K562 (cell line): ENCODE data around the gene ECPAS.

ENCODE experiments used
- CUX1 ChIP-seq: fragments of 200-800 bp; sonication (Bioruptor generic); IDR thresholded peaks from 2 replicates; pipeline ENCODE4 v1.6.1; 2016; ENCODE audit warnings: missing genetic modification characterization, missing compliant biosample characterization
- HMGXB4 ChIP-seq: sonication (generic); formaldehyde crosslinking; IDR thresholded peaks from 2 replicates; pipeline ENCODE4 v1.8.1; 2023; ENCODE audit warnings: mild to moderate bottlenecking, missing genetic modification reagents
- KLF1 ChIP-seq: fragments of 450-650 bp; IDR thresholded peaks from 2 replicates; pipeline ENCODE4 v1.6.1; 2016; ENCODE audit warnings: missing genetic modification characterization, missing compliant biosample characterization
- MAZ ChIP-seq, 2 experiments: fragments of 450-650 bp in 1 of 2; sonication (generic) in 1 of 2; formaldehyde crosslinking; IDR thresholded peaks in 1 of 2; conservative IDR thresholded peaks in 1 of 2; 2 replicates each; pipeline versions ENCODE4 v1.4.0 to v1.5.0; 2020; ENCODE audit warnings: mild to moderate bottlenecking in 1 of 2, missing genetic modification reagents in 1 of 2
- NFRKB ChIP-seq: fragments of 450-650 bp; IDR thresholded peaks from 2 replicates; pipeline ENCODE4 v1.6.1; 2016; ENCODE audit warnings: low read depth
- POLR2A ChIP-seq: fragments of 450-650 bp; conservative IDR thresholded peaks from 2 replicates; pipeline ENCODE4 v1.6.1; 2016
- POLR2AphosphoS5 ChIP-seq: IDR thresholded peaks from 2 replicates; pipeline ENCODE4 v1.6.1; 2011; ENCODE audit warnings: mild to moderate bottlenecking, low read depth, low read length, moderate library complexity; ENCODE audit not compliant: control insufficient read depth, insufficient read depth
- STAT5B ChIP-seq: fragments of 250-450 bp; sonication (Bioruptor Pico); IDR thresholded peaks from 2 replicates; pipeline ENCODE4 v1.8.0; 2021; ENCODE audit warnings: mild to moderate bottlenecking, inconsistent platforms
- TBP ChIP-seq: optimal IDR thresholded peaks from 2 replicates; pipeline ENCODE3; 2011; ENCODE audit warnings: low read depth, low read length, improper control_type of control experiment
- ZNF277 ChIP-seq: fragments of 250-450 bp; sonication (Bioruptor Pico); IDR thresholded peaks from 2 replicates; pipeline ENCODE4 v1.8.0; 2022; ENCODE audit warnings: inconsistent platforms, mild to moderate bottlenecking, moderate library complexity, borderline replicate concordance
- ZNF77 ChIP-seq: fragments of 250-450 bp; sonication (Bioruptor Pico); IDR thresholded peaks from 2 replicates; pipeline ENCODE4 v1.5.0; 2020

- TF ChIP-seq POLR2AphosphoS5, result no peak
- TF ChIP-seq NFRKB, result no peak
- TF ChIP-seq ZNF277 (CRISPR knock-in tag), result no peak
- no peak for TF ChIP-seq ZNF77
- no peak for TF ChIP-seq KLF1 (tag)
- TF ChIP-seq HMGXB4 (CRISPR knock-in tag), result no peak
- no peak for TF ChIP-seq MAZ (CRISPR knock-in tag; conservative IDR thresholded peaks at IDR 0.05 in 1 of 2, IDR thresholded peaks at IDR 0.05 in 1 of 2)
- TF ChIP-seq POLR2A, result no peak
- no peak for TF ChIP-seq TBP
- TF ChIP-seq CUX1 (CRISPR knock-in tag), result no peak
- TF ChIP-seq STAT5B, result no peak
Measured at GRCh38 chr9:111458139-111459009, 25.8 kb downstream of the ECPAS start.
